Measurements from ENCODE around the gene SDK1. TPM values are rescaled to one million over a fixed set of nuclear protein-coding genes. Genes with fewer than 3 reads are reported as not detected.

Gene SDK1
- total and polyA plus RNA-seq, 2 experiments from 2014 or later = 2.1 to 10.0 TPM

GRCh38 chr7:4222676-4223075 is 921.6 kb downstream of the SDK1 start (continued):
- TF ChIP-seq ETS1 (IDR thresholded peaks at IDR 0.05) = no peak
- TF ChIP-seq POLR2AphosphoS5 (IDR thresholded peaks at IDR 0.05; ENCODE audit: low read depth) = no peak
- TF ChIP-seq CREB1 (CRISPR knock-in tag; IDR thresholded peaks at IDR 0.05; ENCODE audit: low read depth) = no peak
- no peak for TF ChIP-seq REST (IDR thresholded peaks at IDR 0.05; ENCODE audit: unreplicated experiment)
- no peak for TF ChIP-seq EZH2 (IDR thresholded peaks at IDR 0.05; ENCODE audit: low read depth, unreplicated experiment)
- TF ChIP-seq ZNF114 (CRISPR knock-in tag; IDR thresholded peaks at IDR 0.05) = no peak
- TF ChIP-seq JUNB (IDR thresholded peaks at IDR 0.05; ENCODE audit: unreplicated experiment) = no peak
- TF ChIP-seq EZH2phosphoT487 (IDR thresholded peaks at IDR 0.05; ENCODE audit: unreplicated experiment) = no peak
- no peak for TF ChIP-seq CTCF (conservative IDR thresholded peaks at IDR 0.05; ENCODE audit: low read depth in 2 of 2)

GRCh38 chr7:4225361-4225771 is 924.3 kb downstream of the SDK1 start:
- Histone ChIP-seq H4K20me1 (replicated peaks; ENCODE audit: insufficient read depth) (no peaks in the 10 kb centered on the region), H3K4me3 (no peak overlapping the region), H3F3A (replicated peaks; ENCODE audit: low read depth) (no peaks in the 10 kb centered on the region), H3K4me2 (no peak overlapping the region), H2AFZ (no peak overlapping the region), H3K27me3 (ENCODE audit: insufficient read depth) (no peaks in the 10 kb centered on the region), H3K36me3 (ENCODE audit: insufficient read depth) (no peaks in the 10 kb centered on the region), H3K4me1 (ENCODE audit: insufficient read depth) (no peaks in the 10 kb centered on the region), H3K79me2 (replicated peaks; ENCODE audit: insufficient read depth) (no peaks in the 10 kb centered on the region), H3K27ac (ENCODE audit: low read depth) (no peak overlapping the region), H3K9me2 (ENCODE audit: insufficient read depth) (no peaks in the 10 kb centered on the region)
- H3K36me3 Mint-ChIP-seq (ENCODE audit: low read depth) = no peaks in the 10 kb centered on the region; the same call in 2 of the 3 replicates
- H3K4me1 Mint-ChIP-seq = peaks cover 2% of the 10 kb centered on the region; the same call in 1 of the 3 replicates
- H3K27ac Mint-ChIP-seq = no peak overlapping the region
- peaks cover 2% of the 10 kb centered on the region for H3K27me3 Mint-ChIP-seq (ENCODE audit: insufficient read depth, low read depth, poor library complexity)
- H3K4me3 Mint-ChIP-seq = no peak overlapping the region
- H3K9me3 Mint-ChIP-seq = no peaks in the 10 kb centered on the region
- no peak for DNase-seq (ENCODE audit: low spot score)
- no peak for ATAC-seq
- TF ChIP-seq EZH2 (IDR thresholded peaks at IDR 0.05; ENCODE audit: low read depth, unreplicated experiment) (no peak), NANOG (IDR thresholded peaks at IDR 0.05; ENCODE audit: borderline replicate concordance) (no peak), ETS1 (IDR thresholded peaks at IDR 0.05) (no peak), STAT1 (IDR thresholded peaks at IDR 0.05; ENCODE audit: unreplicated experiment) (no peak), CREB1 (CRISPR knock-in tag; IDR thresholded peaks at IDR 0.05; ENCODE audit: low read depth) (no peak), ZNF331 (CRISPR knock-in tag; IDR thresholded peaks at IDR 0.05; ENCODE audit: low read depth) (no peak), EZH2phosphoT487 (IDR thresholded peaks at IDR 0.05; ENCODE audit: unreplicated experiment) (no peak)

Measured in GM23338 (cell line).